Mesendoderm (in vitro differentiated cells): ENCODE measurements around the gene FES.

Source experiments
- DNase-seq: peaks from one replicate; pipeline ENCODE4 v3.0.0; 2013
- H2AK5ac ChIP-seq: 2 replicates; pipeline ENCODE4 v1.6.1; 2013; ENCODE audit warnings: low read length, inconsistent platforms
- H2BK120ac ChIP-seq: 2 replicates; pipeline ENCODE4 v1.6.1; 2013; ENCODE audit warnings: low read depth, mild to moderate bottlenecking, low read length, moderate library complexity, mixed read lengths
- H2BK15ac ChIP-seq: replicated peaks from 2 replicates; pipeline ENCODE4 v1.6.1; 2013; ENCODE audit warnings: low read depth, mild to moderate bottlenecking, moderate library complexity
- H2BK5ac ChIP-seq: 2 replicates; pipeline ENCODE4 v1.6.1; 2013; ENCODE audit warnings: low read length, inconsistent platforms
- H3K18ac ChIP-seq: 2 replicates; pipeline ENCODE4 v1.6.1; 2013; ENCODE audit warnings: mild to moderate bottlenecking, low read length, mixed read lengths
- H3K23ac ChIP-seq: one replicate; pipeline ENCODE4 v1.6.1; 2013; ENCODE audit warnings: low read length
- H3K27ac ChIP-seq: 2 replicates; pipeline ENCODE4 v1.5.1; 2013; ENCODE audit warnings: low read depth, mild to moderate bottlenecking, inconsistent platforms, low read length, moderate library complexity
- H3K27me3 ChIP-seq: 2 replicates; pipeline ENCODE4 v1.6.1; 2013; ENCODE audit warnings: low read length, control low read depth, mild to moderate bottlenecking, inconsistent platforms; ENCODE audit not compliant: insufficient read depth, poor library complexity
- H3K36me3 ChIP-seq: 2 replicates; pipeline ENCODE4 v1.6.1; 2013; ENCODE audit warnings: low read length, inconsistent platforms; ENCODE audit not compliant: control insufficient read depth, insufficient read depth
- H3K4ac ChIP-seq: one replicate; pipeline ENCODE4 v1.6.1; 2013; ENCODE audit warnings: low read depth, mild to moderate bottlenecking, low read length, moderate library complexity
- H3K4me1 ChIP-seq: 2 replicates; pipeline ENCODE4 v1.6.1; 2013; ENCODE audit warnings: low read depth, low read length, inconsistent platforms; ENCODE audit not compliant: control insufficient read depth
- H3K4me2 ChIP-seq: 2 replicates; pipeline ENCODE4 v1.6.1; 2013; ENCODE audit warnings: low read length
- H3K4me3 ChIP-seq: 2 replicates; pipeline ENCODE4 v1.5.1; 2013; ENCODE audit warnings: mild to moderate bottlenecking, low read length
- H3K56ac ChIP-seq: one replicate; pipeline ENCODE4 v1.6.1; 2013; ENCODE audit warnings: low read length
- H3K79me1 ChIP-seq: 2 replicates; pipeline ENCODE4 v1.6.1; 2013; ENCODE audit warnings: low read length, inconsistent platforms
- H3K79me2 ChIP-seq: 2 replicates; pipeline ENCODE4 v1.6.1; 2013; ENCODE audit warnings: mild to moderate bottlenecking, low read length; ENCODE audit not compliant: control insufficient read depth, insufficient read depth
- H3K9ac ChIP-seq: 2 replicates; pipeline ENCODE4 v1.6.1; 2013; ENCODE audit warnings: low read length, inconsistent platforms
- H4K5ac ChIP-seq: one replicate; pipeline ENCODE4 v1.6.1; 2013; ENCODE audit warnings: low read length
- H4K8ac ChIP-seq: one replicate; pipeline ENCODE4 v1.6.1; 2013; ENCODE audit warnings: low read depth, mild to moderate bottlenecking, control low read depth, low read length, moderate library complexity
- WGBS: extraction: QIAGEN DNeasy Blood & Tissue Kit; methylation state at CpG from one replicate; pipeline ENCODE4 v1.1.7; 2013; ENCODE audit warnings: low lambda C conversion rate, missing lambda C conversion rate; ENCODE audit not compliant: insufficient coverage; ENCODE audit errors: extremely low coverage; 5-methylcytosine and 5-hydroxymethylcytosine counted together

The FES gene

GRCh38 chr15:90866800-90867199, 17.5 kb upstream of the FES start:
- H2BK120ac ChIP-seq: no peak overlapping the region
- H3K79me1 ChIP-seq: peaks cover 3% of the 10 kb centered on the region
- no peak overlapping the region for H3K4me3 ChIP-seq
- H3K4ac ChIP-seq: no peak overlapping the region
- no peak overlapping the region for H3K4me2 ChIP-seq
- no peak overlapping the region for H2AK5ac ChIP-seq
- no peaks in the 10 kb centered on the region for H3K36me3 ChIP-seq
- no peaks in the 10 kb centered on the region for H3K27me3 ChIP-seq
- WGBS: no CpG with 5 or more reads among the region's 3 CpGs
- H4K5ac ChIP-seq: no peak overlapping the region
- H4K8ac ChIP-seq: no peak overlapping the region
- no peak overlapping the region for H2BK5ac ChIP-seq
- peaks cover 21% of the 10 kb centered on the region for H3K4me1 ChIP-seq
- H3K56ac ChIP-seq: no peak overlapping the region
- no peak overlapping the region for H3K27ac ChIP-seq
- no peak overlapping the region for H3K9ac ChIP-seq
- H3K23ac ChIP-seq: no peak overlapping the region
- DNase-seq: no peak
- no peak overlapping the region for H3K18ac ChIP-seq
- H2BK15ac ChIP-seq: no peak overlapping the region
- H3K79me2 ChIP-seq: peaks cover 2% of the 10 kb centered on the region

GRCh38 chr15:90868261-90868689, 16.0 kb upstream of the FES start, which contains the start of gene FURIN:
Gene FURIN (plus strand): TSS chr15:90868588. CDS start chr15:90875741, 7,153 bp downstream.
- WGBS: no CpG with 5 or more reads among the region's 6 CpGs
- H3K4me3 ChIP-seq: no peak within 1 kb of the TSS

DNA sequence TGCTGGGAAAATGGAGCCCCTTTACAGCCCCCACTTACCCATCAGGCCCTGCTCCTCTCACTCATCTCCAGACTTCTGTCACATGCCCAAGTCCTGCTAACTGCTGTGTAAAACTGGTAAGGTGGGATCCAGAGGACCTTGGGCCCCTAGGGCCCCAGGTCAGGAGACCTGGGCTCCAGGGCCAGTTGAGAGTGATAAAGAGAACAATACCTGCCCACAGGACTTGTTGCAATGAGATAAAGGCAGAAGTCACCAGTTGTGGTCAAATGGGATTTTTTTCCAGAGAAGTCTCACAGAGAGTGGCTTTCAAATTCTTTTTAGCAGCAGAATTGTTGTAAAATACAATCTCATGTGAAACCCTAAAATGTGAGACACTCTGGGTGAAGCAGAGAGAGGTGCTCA, 15.2 kb upstream of the FES start:
- Histone ChIP-seq H3K4me1 (peaks cover 31% of the 10 kb centered on the region), H2AK5ac (no peak overlapping the region), H3K79me1 (peaks cover 9% of the 10 kb centered on the region), H3K27me3 (no peaks in the 10 kb centered on the region), H3K4me3 (no peak overlapping the region), H4K5ac (no peak overlapping the region), H3K4ac (peak overlapping the region; percentile 38), H3K56ac (peak overlapping the region; percentile 57), H3K9ac (peak overlapping the region; percentile 50), H3K36me3 (no peaks in the 10 kb centered on the region), H2BK120ac (peak overlapping the region; percentile 48), H4K8ac (no peak overlapping the region), H3K4me2 (no peak overlapping the region), H3K27ac (peak overlapping the region; percentile 59), H2BK15ac (peak overlapping the region; percentile 42), H3K79me2 (peaks cover 23% of the 10 kb centered on the region), H3K23ac (no peak overlapping the region), H2BK5ac (peak overlapping the region; percentile 10), H3K18ac (peak overlapping the region; percentile 78)
- peak; percentile 72 for DNase-seq

More at GRCh38 chr15:90868261-90868689, 16.0 kb upstream of the FES start, which contains the start of gene FURIN:
- no peaks in the 10 kb centered on the region for H3K36me3 ChIP-seq
- peak within 1 kb of the TSS; percentile 57 for H3K56ac ChIP-seq
- H3K4me1 ChIP-seq: peaks cover 25% of the 10 kb centered on the region
- no peak within 1 kb of the TSS for H4K5ac ChIP-seq
- peak within 1 kb of the TSS; percentile 42 for H2BK15ac ChIP-seq
- H4K8ac ChIP-seq: no peak within 1 kb of the TSS
- H2AK5ac ChIP-seq: peak within 1 kb of the TSS; percentile 98
- H2BK120ac ChIP-seq: peak within 1 kb of the TSS; percentile 48
- H2BK5ac ChIP-seq: peak within 1 kb of the TSS; percentile 65
- no peak within 1 kb of the TSS for H3K4me2 ChIP-seq
- no peak for DNase-seq
- H3K23ac ChIP-seq: no peak within 1 kb of the TSS
- peak within 1 kb of the TSS; percentile 38 for H3K4ac ChIP-seq
- H3K27ac ChIP-seq: peak within 1 kb of the TSS; percentile 59
- H3K9ac ChIP-seq: peak within 1 kb of the TSS; percentile 50
- H3K27me3 ChIP-seq: no peaks in the 10 kb centered on the region
- H3K18ac ChIP-seq: peak within 1 kb of the TSS; percentile 78
- H3K79me2 ChIP-seq: peaks cover 14% of the 10 kb centered on the region
- peaks cover 5% of the 10 kb centered on the region for H3K79me1 ChIP-seq

GRCh38 chr15:90869601-90870353, 14.5 kb upstream of the FES start:
- peak; percentile 96 for DNase-seq
- H2BK5ac ChIP-seq: peak overlapping the region; percentile 24
- no peak overlapping the region for H2BK120ac ChIP-seq
- H3K23ac ChIP-seq: peak overlapping the region; percentile 1
- H3K79me1 ChIP-seq: peaks cover 9% of the 10 kb centered on the region
- no peak overlapping the region for H3K4me2 ChIP-seq
- peak overlapping the region; percentile 48 for H4K5ac ChIP-seq
- no peak overlapping the region for H4K8ac ChIP-seq
- H2BK15ac ChIP-seq: no peak overlapping the region
- H3K4ac ChIP-seq: peak overlapping the region; percentile 38
- no peak overlapping the region for H3K4me3 ChIP-seq
- peaks cover 26% of the 10 kb centered on the region for H3K79me2 ChIP-seq
- H3K18ac ChIP-seq: peak overlapping the region; percentile 82
- H3K27ac ChIP-seq: peak overlapping the region; percentile 59
- peaks cover 31% of the 10 kb centered on the region for H3K4me1 ChIP-seq
- H3K56ac ChIP-seq: peak overlapping the region; percentile 92
- WGBS: no CpG with 5 or more reads among the region's 9 CpGs
- peak overlapping the region; percentile 91 for H3K9ac ChIP-seq
- H2AK5ac ChIP-seq: peak overlapping the region; percentile 72
- H3K27me3 ChIP-seq: no peaks in the 10 kb centered on the region
- H3K36me3 ChIP-seq: no peaks in the 10 kb centered on the region

DNA sequence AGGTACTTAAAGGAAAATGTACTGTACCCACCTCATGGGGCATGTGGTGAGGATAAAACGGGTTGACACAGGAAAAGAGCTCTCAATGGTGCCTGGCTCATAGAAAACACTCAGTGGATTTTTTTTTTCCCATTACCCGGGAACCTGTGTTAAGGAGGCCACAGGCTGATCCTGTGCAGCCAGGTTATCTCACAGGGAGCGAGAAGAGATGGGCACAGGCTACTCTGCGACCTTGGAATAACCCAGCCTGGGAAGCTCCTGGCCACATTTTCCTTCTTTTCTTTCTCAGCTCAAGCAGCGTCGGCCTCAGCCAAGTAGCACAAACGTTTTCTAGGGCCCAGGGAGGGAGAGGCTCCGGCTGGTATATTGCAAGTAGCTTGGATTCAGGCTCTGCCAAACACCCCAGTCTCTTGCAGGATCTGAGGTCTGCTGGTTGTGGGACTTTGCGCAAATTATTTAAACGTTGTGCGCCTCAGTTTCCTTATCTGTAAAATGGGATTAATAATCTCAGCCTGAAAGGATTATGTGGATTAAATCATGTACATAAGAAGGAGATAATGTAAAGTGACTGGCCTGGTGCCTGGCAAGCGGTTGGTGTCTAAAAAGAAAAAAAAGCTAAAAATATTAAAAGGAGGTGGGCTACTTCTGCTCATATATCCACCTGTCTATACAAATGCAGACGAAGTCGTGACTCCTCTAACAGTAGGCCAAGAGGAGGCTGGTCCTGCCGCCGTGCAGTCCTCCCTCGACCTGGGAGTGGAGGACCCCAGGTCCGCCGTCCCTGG, 13.8 kb upstream of the FES start:
- H3K4me1 ChIP-seq: peaks cover 31% of the 10 kb centered on the region

More for the DNA sequence above, 13.8 kb upstream of the FES start:
- no CpG with 5 or more reads among the region's 19 CpGs for WGBS
- Histone ChIP-seq H3K4me3 (peak overlapping the region; percentile 68), H4K8ac (peak overlapping the region; percentile 59), H3K27ac (peak overlapping the region; percentile 59), H4K5ac (peak overlapping the region; percentile 48), H3K4ac (peak overlapping the region; percentile 99), H3K18ac (peak overlapping the region; percentile 97), H3K27me3 (no peaks in the 10 kb centered on the region), H2AK5ac (peak overlapping the region; percentile 72), H3K79me1 (peaks cover 9% of the 10 kb centered on the region), H3K23ac (peak overlapping the region; percentile 1), H3K36me3 (no peaks in the 10 kb centered on the region), H2BK120ac (peak overlapping the region; percentile 73), H3K56ac (peak overlapping the region; percentile 92), H2BK5ac (peak overlapping the region; percentile 59), H3K9ac (peak overlapping the region; percentile 91), H2BK15ac (no peak overlapping the region), H3K79me2 (peaks cover 32% of the 10 kb centered on the region), H3K4me2 (peak overlapping the region; percentile 53)
- DNase-seq: peak; percentile 72
